ENCODE data around the gene PPFIA4.

Gene PPFIA4

GRCh38 chr1:202989879-202990278, 36.4 kb upstream of the PPFIA4 start:
- no peak overlapping the region for H2AFZ ChIP-seq (ENCODE audit: low read length)
- no peaks in the 10 kb centered on the region for H3K27me3 ChIP-seq (replicated peaks; ENCODE audit: insufficient read depth, low read length)
- no peaks in the 10 kb centered on the region for H3K79me2 ChIP-seq (ENCODE audit: low read length)
- no peak overlapping the region for H3K4me2 ChIP-seq (ENCODE audit: low read depth, low read length)
- no peaks in the 10 kb centered on the region for H3K9me3 ChIP-seq (replicated peaks; ENCODE audit: insufficient read depth, low read length)
- H3K27ac ChIP-seq (ENCODE audit: low read length), result no peak overlapping the region
- no peaks in the 10 kb centered on the region for H3K9me2 ChIP-seq (replicated peaks; ENCODE audit: insufficient read depth, low read length)
- no peaks in the 10 kb centered on the region for H3K4me1 ChIP-seq (ENCODE audit: low read length)
- no peaks in the 10 kb centered on the region for H4K20me1 ChIP-seq (ENCODE audit: insufficient read depth, low read length)
- no peak overlapping the region for H3K4me3 ChIP-seq (ENCODE audit: low read length)
- DNase-seq, result no peak
- no peak for TF ChIP-seq CTCF (IDR thresholded peaks at IDR 0.05; ENCODE audit: low read length)
- no peak for TF ChIP-seq EZH2phosphoT487 (IDR thresholded peaks at IDR 0.05; ENCODE audit: low read length)
- no peak for TF ChIP-seq EZH2 (optimal IDR thresholded peaks at IDR 0.05; ENCODE audit: low read depth, low read length)
- no peaks in the 10 kb centered on the region for H3F3A ChIP-seq (ENCODE audit: insufficient read depth, low read length)
- H3K9ac ChIP-seq (ENCODE audit: low read length), result no peak overlapping the region
- no peaks in the 10 kb centered on the region for H3K36me3 ChIP-seq (replicated peaks; ENCODE audit: insufficient read depth, low read length)

GRCh38 chr1:202991112-202991511, 35.2 kb upstream of the PPFIA4 start:
- no peak for DNase-seq
- TF ChIP-seq CTCF (IDR thresholded peaks at IDR 0.05; ENCODE audit: low read length), result no peak
- no peak for TF ChIP-seq EZH2phosphoT487 (IDR thresholded peaks at IDR 0.05; ENCODE audit: low read length)
- no peak for TF ChIP-seq EZH2 (optimal IDR thresholded peaks at IDR 0.05; ENCODE audit: low read depth, low read length)
- no peaks in the 10 kb centered on the region for H3K36me3 ChIP-seq (replicated peaks; ENCODE audit: insufficient read depth, low read length)
- H3K4me2 ChIP-seq (ENCODE audit: low read depth, low read length), result no peak overlapping the region
- H4K20me1 ChIP-seq (ENCODE audit: insufficient read depth, low read length), result no peaks in the 10 kb centered on the region
- no peaks in the 10 kb centered on the region for H3K4me1 ChIP-seq (ENCODE audit: low read length)
- no peaks in the 10 kb centered on the region for H3F3A ChIP-seq (ENCODE audit: insufficient read depth, low read length)
- no peaks in the 10 kb centered on the region for H3K9me2 ChIP-seq (replicated peaks; ENCODE audit: insufficient read depth, low read length)
- no peak overlapping the region for H3K9ac ChIP-seq (ENCODE audit: low read length)
- H3K79me2 ChIP-seq (ENCODE audit: low read length), result no peaks in the 10 kb centered on the region
- no peak overlapping the region for H2AFZ ChIP-seq (ENCODE audit: low read length)
- 0 out of 2 replicates have a peak, but pooled peaks cover 7% of the 10 kb centered on the region for H3K27me3 ChIP-seq (replicated peaks; ENCODE audit: insufficient read depth, low read length)
- H3K4me3 ChIP-seq (ENCODE audit: low read length), result no peak overlapping the region
- no peak overlapping the region for H3K27ac ChIP-seq (ENCODE audit: low read length)
- no peaks in the 10 kb centered on the region for H3K9me3 ChIP-seq (replicated peaks; ENCODE audit: insufficient read depth, low read length)

- no peaks in the 10 kb centered on the region for H3K36me3 ChIP-seq (replicated peaks; ENCODE audit: insufficient read depth, low read length)
- TF ChIP-seq CTCF (IDR thresholded peaks at IDR 0.05; ENCODE audit: low read length), result no peak
- no peak for TF ChIP-seq EZH2 (optimal IDR thresholded peaks at IDR 0.05; ENCODE audit: low read depth, low read length)
- TF ChIP-seq EZH2phosphoT487 (IDR thresholded peaks at IDR 0.05; ENCODE audit: low read length), result no peak
- H3K79me2 ChIP-seq (ENCODE audit: low read length), result no peaks in the 10 kb centered on the region
- peaks cover 4% of the 10 kb centered on the region; the same call in 1 of the 2 replicates for H3K4me1 ChIP-seq (ENCODE audit: low read length)
- H2AFZ ChIP-seq (ENCODE audit: low read length), result no peak overlapping the region
- no peak for DNase-seq
- no peaks in the 10 kb centered on the region for H4K20me1 ChIP-seq (ENCODE audit: insufficient read depth, low read length)
- no peaks in the 10 kb centered on the region for H3F3A ChIP-seq (ENCODE audit: insufficient read depth, low read length)
- no peak overlapping the region for H3K9ac ChIP-seq (ENCODE audit: low read length)
- no peaks in the 10 kb centered on the region for H3K9me3 ChIP-seq (replicated peaks; ENCODE audit: insufficient read depth, low read length)
- no peak overlapping the region for H3K27ac ChIP-seq (ENCODE audit: low read length)
- no peak overlapping the region for H3K4me2 ChIP-seq (ENCODE audit: low read depth, low read length)
- H3K4me3 ChIP-seq (ENCODE audit: low read length), result no peak overlapping the region
- 0 out of 2 replicates have a peak, but pooled peaks cover 18% of the 10 kb centered on the region for H3K27me3 ChIP-seq (replicated peaks; ENCODE audit: insufficient read depth, low read length)
- no peaks in the 10 kb centered on the region for H3K9me2 ChIP-seq (replicated peaks; ENCODE audit: insufficient read depth, low read length)
These were observed 31.5 kb upstream of the PPFIA4 start for GRCh38 chr1:202994756-202995155.

Data from MM.1S (cell line).